HEK293T (cell line): ENCODE data around the gene GNPDA1.

Source experiments
- CTCF ChIA-PET: fragments of 350-600 bp; formaldehyde crosslinking; extraction: SDS; loops from one replicate; lab custom pipeline; 2021; ENCODE audit warnings: antibody characterized with exemption, inconsistent platforms; lab: Yijun Ruan, JAX
- POLR2A ChIA-PET: fragments of 350-600 bp; formaldehyde crosslinking; extraction: SDS; loops from one replicate; lab custom pipeline; 2020; ENCODE audit warnings: antibody characterized with exemption, inconsistent platforms; lab: Yijun Ruan, JAX
- DNase-seq: peaks from one replicate; pipeline ENCODE4 v3.0.0; 2012; ENCODE audit warnings: mixed read lengths; ENCODE audit errors: extremely low spot score
- ARNT ChIP-seq: fragments of 450-650 bp; IDR thresholded peaks from 2 replicates; pipeline ENCODE4 v1.6.1; 2017; ENCODE audit warnings: mild to moderate bottlenecking
- BHLHE40 ChIP-seq: fragments of 450-650 bp; IDR thresholded peaks from 2 replicates; pipeline ENCODE4 v1.6.1; 2016; ENCODE audit warnings: mild to moderate bottlenecking, moderate library complexity, borderline replicate concordance
- CTBP1 ChIP-seq: fragments of 450-650 bp; IDR thresholded peaks from 2 replicates; pipeline ENCODE4 v1.6.1; 2016; ENCODE audit warnings: borderline replicate concordance
- ELF4 ChIP-seq: fragments of 450-650 bp; IDR thresholded peaks from 2 replicates; pipeline ENCODE4 v1.6.1; 2017; ENCODE audit warnings: antibody characterized with exemption
- FOXA1 ChIP-seq: fragments of 450-650 bp; IDR thresholded peaks from 2 replicates; pipeline ENCODE4 v1.6.1; 2016; ENCODE audit warnings: mild to moderate bottlenecking
- FOXK2 ChIP-seq: fragments of 450-650 bp; IDR thresholded peaks from 2 replicates; pipeline ENCODE4 v1.6.1; 2016; ENCODE audit warnings: mild to moderate bottlenecking
- FOXM1 ChIP-seq: fragments of 450-650 bp; IDR thresholded peaks from 2 replicates; pipeline ENCODE4 v1.6.1; 2017; ENCODE audit warnings: mild to moderate bottlenecking, borderline replicate concordance
- HDGF ChIP-seq: fragments of 450-650 bp; IDR thresholded peaks from 2 replicates; pipeline ENCODE4 v1.6.1; 2017; ENCODE audit warnings: antibody characterized with exemption, borderline replicate concordance
- L3MBTL2 ChIP-seq: fragments of 450-650 bp; conservative IDR thresholded peaks from 2 replicates; pipeline ENCODE4 v1.6.1; 2016; ENCODE audit warnings: mild to moderate bottlenecking
- LEF1 ChIP-seq: fragments of 450-650 bp; IDR thresholded peaks from 2 replicates; pipeline ENCODE4 v1.6.1; 2017; ENCODE audit warnings: mild to moderate bottlenecking, borderline replicate concordance
- NFRKB ChIP-seq: fragments of 450-650 bp; IDR thresholded peaks from 2 replicates; pipeline ENCODE4 v1.6.1; 2016; ENCODE audit warnings: mild to moderate bottlenecking, moderate library complexity
- SP1 ChIP-seq: fragments of 450-650 bp; IDR thresholded peaks from 2 replicates; pipeline ENCODE4 v1.6.1; 2017
- SUZ12 ChIP-seq: fragments of 450-650 bp; IDR thresholded peaks from 2 replicates; pipeline ENCODE4 v1.6.1; 2016; ENCODE audit warnings: mild to moderate bottlenecking
- TARDBP ChIP-seq: fragments of 450-650 bp; IDR thresholded peaks from 2 replicates; pipeline ENCODE4 v1.6.1; 2016
- ZNF384 ChIP-seq: fragments of 450-650 bp; IDR thresholded peaks from 2 replicates; pipeline ENCODE4 v1.6.1; 2016
- TF ChIP-seq, protein P1 (sequence below): fragments of 450-650 bp; IDR thresholded peaks from 2 replicates; pipeline ENCODE4 v1.6.1; 2016

Gene GNPDA1

DNA sequence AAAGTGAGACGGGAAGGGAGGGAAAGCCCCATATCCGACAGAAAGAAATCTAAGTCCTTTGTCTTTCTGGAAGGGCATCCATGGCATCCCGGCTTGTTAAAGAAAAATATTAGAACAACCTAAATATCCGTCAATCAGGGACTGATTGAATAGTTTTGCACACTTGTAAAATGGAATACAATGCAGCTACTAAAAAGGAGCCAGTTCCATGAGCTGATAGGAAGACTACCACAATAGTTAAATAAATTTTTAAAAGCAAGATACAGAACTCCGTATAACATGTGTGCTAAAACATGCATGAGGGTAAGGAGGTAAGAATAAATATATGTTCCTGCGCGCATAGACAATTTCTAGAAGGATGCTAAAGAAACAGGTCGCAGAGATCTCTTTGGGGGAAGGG, 12.8 kb upstream of the GNPDA1 start:
- CTCF ChIA-PET, result interaction anchor here (1.8 kb wide), 1 partner anchor 14 kb away, joined by 8 read pairs; the partner anchor contains the start of gene GNPDA1
- no peak for DNase-seq
- TF ChIP-seq L3MBTL2 (no peak), SUZ12 (no peak), CTBP1 (no peak), TARDBP (no peak), LEF1 (no peak), HDGF (no peak), FOXM1 (no peak), SP1 (no peak), ARNT (no peak), ZNF384 (no peak)
- TF ChIP-seq, protein P1, sequence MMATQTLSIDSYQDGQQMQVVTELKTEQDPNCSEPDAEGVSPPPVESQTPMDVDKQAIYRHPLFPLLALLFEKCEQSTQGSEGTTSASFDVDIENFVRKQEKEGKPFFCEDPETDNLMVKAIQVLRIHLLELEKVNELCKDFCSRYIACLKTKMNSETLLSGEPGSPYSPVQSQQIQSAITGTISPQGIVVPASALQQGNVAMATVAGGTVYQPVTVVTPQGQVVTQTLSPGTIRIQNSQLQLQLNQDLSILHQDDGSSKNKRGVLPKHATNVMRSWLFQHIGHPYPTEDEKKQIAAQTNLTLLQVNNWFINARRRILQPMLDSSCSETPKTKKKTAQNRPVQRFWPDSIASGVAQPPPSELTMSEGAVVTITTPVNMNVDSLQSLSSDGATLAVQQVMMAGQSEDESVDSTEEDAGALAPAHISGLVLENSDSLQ, result no peak
- POLR2A ChIA-PET, result interaction anchor here (2.1 kb wide), 1 partner anchor 13 kb away, joined by 16 read pairs; the partner anchor contains the start of gene GNPDA1

DNA sequence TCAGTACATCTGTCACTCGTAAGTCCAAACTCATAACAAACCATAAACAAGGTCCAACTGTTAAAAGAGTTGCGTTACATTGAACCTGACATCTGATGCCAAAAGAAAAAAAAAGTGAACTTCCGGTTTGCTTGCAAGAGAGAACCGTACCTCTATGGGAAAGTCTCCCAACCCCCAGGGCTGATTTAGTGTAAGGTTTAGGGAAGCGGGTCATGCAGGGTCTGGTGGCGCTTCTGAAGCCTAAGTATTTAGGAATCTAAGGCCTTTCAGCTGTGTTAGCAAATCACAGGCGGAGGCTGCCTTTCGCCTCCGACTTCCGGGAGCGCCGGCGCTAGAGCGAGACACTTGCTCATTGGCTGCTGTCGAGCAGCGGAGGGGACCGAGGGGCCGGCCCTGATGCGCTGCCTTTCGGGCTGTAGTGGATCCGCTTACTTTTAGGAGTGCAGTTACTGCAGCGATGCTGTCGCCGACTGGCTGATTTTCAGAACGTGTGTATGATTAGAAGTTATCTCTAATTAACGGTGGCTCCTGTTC, 12.0 kb upstream of the GNPDA1 start:
- peak; percentile 92 for DNase-seq
- peak; percentile 30; the same call in 1 of the 2 replicates for TF ChIP-seq FOXK2
- no peak for TF ChIP-seq SP1
- no peak for TF ChIP-seq SUZ12
- TF ChIP-seq CTBP1, result no peak
- no peak for TF ChIP-seq NFRKB
- TF ChIP-seq ZNF384, result peak; percentile 98
- no peak for TF ChIP-seq FOXM1
- no peak for TF ChIP-seq L3MBTL2
- TF ChIP-seq ELF4, result peak; percentile 86
- no peak for TF ChIP-seq HDGF
- TF ChIP-seq BHLHE40, result no peak
- TF ChIP-seq ARNT, result no peak
- TF ChIP-seq LEF1, result no peak
- no peak for TF ChIP-seq TARDBP
- no peak for TF ChIP-seq FOXA1
- TF ChIP-seq, protein P1, result peak; percentile 90
- ChIA-PET CTCF (interaction anchor here (1.0 to 1.8 kb wide), 2 partner anchors 9 to 13 kb away, joined by 4 to 8 read pairs; partner anchors contain the start of gene GNPDA1), POLR2A (interaction anchor here (0.6 to 2.1 kb wide), 12 partner anchors 9 to 271 kb away, joined by 3 to 16 read pairs (median 4); partner anchors contain the start of genes GNPDA1 and RNF14)

DNA sequence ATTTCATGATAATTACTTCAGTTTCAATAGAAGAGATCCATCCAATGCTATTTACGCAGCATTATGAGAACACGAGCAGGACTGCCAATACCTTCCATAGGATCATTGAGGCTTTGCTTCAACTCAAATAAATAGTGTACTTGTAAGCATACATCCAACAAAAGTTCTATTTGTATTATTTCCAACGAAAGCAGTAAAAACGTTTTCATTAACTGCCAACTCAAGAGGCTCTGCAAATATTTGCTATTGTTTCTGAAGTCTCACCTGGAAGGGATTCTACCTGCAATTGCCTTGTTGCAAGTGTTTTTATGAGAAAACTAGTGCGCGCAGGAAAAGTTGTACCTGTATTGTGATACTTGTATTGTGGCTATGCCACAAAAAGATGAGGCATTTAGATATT, 11.0 kb upstream of the GNPDA1 start:
- no peak for DNase-seq
- CTCF ChIA-PET, result interaction anchor here (1.0 to 1.8 kb wide), 2 partner anchors 8 to 12 kb away, joined by 4 to 8 read pairs; partner anchors contain the start of gene GNPDA1
- POLR2A ChIA-PET, result interaction anchor here (1.4 kb wide), 1 partner anchor 87 kb away, joined by 4 read pairs; no protein-coding TSS in a partner anchor
- TF ChIP-seq SP1 (no peak), FOXK2 (no peak), FOXA1 (no peak), ELF4 (no peak), TARDBP (no peak)

DNA sequence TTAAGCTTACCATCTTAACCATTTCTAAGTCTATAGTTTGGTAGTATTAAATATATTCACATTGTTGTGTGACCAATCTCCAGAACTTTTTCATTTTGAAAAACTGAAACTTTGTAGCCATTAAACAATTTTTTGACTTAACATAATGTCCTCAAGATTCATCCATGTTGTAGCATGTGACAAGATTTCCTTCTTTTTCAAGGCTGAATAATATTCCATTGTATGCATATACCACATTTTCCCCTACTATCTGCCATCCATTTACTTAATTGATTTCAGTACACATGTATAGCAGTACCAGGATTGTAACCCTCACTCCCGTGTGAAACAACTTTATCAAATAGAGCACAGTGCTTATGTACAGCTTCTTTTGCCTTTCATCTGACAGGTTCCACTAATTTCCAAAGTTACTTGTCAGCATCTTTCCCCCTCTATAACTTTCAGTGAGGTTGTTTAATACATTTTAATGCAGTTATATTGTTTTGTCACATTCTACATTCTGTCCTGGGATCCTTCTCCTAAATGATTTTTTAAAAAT, 7.4 kb upstream of the GNPDA1 start:
- TF ChIP-seq SUZ12 (no peak), TARDBP (no peak), SP1 (no peak), BHLHE40 (no peak)
- POLR2A ChIA-PET, result no interaction called here
- CTCF ChIA-PET, result no interaction called here
- no peak for DNase-seq

DNA sequence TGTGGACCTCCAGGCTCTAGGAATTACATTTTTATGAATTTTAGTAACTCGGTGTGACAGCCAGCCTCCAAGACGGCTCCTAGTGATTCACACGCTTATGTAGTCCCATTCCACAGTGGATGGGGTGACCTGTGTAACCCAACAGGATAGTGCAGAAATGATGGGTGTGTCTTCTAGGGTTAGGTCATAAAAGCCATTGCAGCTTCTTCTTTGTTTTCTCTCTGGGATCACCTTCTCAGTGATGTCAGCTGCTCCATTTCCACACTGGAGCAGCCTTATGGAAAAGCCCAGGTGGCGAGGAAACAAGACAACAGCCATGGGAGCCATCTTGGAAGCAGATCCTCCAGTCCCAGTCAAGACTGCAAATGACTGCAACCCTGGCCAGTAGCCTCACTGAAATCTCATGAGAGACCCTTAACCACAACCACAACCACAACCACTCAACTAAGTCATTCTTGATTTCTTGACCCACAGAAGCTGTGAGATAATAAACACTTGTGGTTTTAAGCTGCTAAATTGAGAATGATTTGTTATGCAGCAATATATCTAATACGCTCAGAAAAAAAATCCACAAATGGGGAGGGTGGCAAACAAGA, 5.1 kb upstream of the GNPDA1 start:
- ChIA-PET CTCF (no interaction called here), POLR2A (no interaction called here)
- TF ChIP-seq HDGF, result no peak
- no peak for TF ChIP-seq TARDBP
- no peak for TF ChIP-seq CTBP1
- no peak for TF ChIP-seq SP1
- no peak for TF ChIP-seq ELF4
- no peak for TF ChIP-seq ZNF384
- no peak for DNase-seq

DNA sequence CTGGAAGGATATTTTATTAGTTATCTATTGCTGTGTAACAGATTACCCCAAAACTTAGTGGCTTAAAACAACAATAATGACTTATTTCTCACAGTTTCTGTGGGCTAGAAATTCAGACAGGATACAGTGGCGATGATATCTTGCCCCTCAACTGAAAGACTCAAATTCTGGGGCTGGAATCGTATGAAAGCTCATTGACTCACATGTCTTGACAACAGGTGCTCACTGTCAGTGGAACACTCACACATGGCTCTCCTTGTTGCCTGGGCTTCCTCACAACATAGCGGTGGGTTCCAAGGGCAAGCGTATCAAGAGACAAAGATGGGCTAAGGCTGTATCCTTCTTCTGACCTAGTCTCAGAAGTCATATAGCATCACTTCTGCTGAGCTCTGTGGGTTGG, 3.7 kb upstream of the GNPDA1 start:
- no peak for DNase-seq
- ChIA-PET CTCF (interaction anchor here (0.8 to 2.0 kb wide), 2 partner anchors 25 to 47 kb away, joined by 3 to 5 read pairs; partner anchors contain the start of gene RNF14), POLR2A (interaction anchor here (1.4 to 2.3 kb wide), 2 partner anchors 8 to 47 kb away, joined by 3 to 8 read pairs; partner anchors contain the start of gene RNF14)
- TF ChIP-seq HDGF, result no peak
- TF ChIP-seq NFRKB, result no peak
